Fibroblast of mammary gland (primary cell): ENCODE measurements around the gene FUT4.

Experiments used
- DNase-seq: peaks from one replicate; pipeline ENCODE4 v3.0.0-alpha.2; 2010; ENCODE audit warnings: low read depth
- H3K4me3 ChIP-seq: 2 replicates; pipeline ENCODE4 v1.5.1; 2011; ENCODE audit warnings: low read depth, mild to moderate bottlenecking, low read length, moderate library complexity; ENCODE audit not compliant: control insufficient read depth
- TF ChIP-seq, protein P1 (sequence below): conservative IDR thresholded peaks from 2 replicates; pipeline ENCODE4 v1.5.1; 2011; ENCODE audit warnings: low read depth, low read length, inconsistent platforms; ENCODE audit not compliant: control insufficient read depth, insufficient read depth

The FUT4 gene

DNA sequence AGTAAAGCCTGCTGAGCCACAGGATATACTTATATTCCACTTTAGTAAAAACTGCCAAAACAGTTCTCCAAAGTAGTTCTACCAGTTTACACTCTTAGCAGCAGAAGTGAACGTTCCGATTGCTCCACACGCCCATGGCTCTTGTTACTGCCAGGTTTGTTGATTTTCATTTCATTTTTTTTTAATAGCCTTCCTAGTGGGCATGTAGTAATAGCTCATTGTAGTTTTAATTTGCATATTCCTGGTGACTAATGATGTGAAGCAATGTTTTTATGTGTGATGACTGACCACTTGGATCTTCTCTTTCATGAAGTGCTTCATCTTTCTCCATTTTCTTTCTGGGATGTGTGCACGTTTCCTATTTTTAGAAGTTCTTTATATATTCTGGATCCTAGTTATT, 36.2 kb upstream of the FUT4 start:
- peak; percentile 35 for DNase-seq
- no peak overlapping the region for H3K4me3 ChIP-seq
- TF ChIP-seq, protein P1, sequence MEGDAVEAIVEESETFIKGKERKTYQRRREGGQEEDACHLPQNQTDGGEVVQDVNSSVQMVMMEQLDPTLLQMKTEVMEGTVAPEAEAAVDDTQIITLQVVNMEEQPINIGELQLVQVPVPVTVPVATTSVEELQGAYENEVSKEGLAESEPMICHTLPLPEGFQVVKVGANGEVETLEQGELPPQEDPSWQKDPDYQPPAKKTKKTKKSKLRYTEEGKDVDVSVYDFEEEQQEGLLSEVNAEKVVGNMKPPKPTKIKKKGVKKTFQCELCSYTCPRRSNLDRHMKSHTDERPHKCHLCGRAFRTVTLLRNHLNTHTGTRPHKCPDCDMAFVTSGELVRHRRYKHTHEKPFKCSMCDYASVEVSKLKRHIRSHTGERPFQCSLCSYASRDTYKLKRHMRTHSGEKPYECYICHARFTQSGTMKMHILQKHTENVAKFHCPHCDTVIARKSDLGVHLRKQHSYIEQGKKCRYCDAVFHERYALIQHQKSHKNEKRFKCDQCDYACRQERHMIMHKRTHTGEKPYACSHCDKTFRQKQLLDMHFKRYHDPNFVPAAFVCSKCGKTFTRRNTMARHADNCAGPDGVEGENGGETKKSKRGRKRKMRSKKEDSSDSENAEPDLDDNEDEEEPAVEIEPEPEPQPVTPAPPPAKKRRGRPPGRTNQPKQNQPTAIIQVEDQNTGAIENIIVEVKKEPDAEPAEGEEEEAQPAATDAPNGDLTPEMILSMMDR: no peak

DNA sequence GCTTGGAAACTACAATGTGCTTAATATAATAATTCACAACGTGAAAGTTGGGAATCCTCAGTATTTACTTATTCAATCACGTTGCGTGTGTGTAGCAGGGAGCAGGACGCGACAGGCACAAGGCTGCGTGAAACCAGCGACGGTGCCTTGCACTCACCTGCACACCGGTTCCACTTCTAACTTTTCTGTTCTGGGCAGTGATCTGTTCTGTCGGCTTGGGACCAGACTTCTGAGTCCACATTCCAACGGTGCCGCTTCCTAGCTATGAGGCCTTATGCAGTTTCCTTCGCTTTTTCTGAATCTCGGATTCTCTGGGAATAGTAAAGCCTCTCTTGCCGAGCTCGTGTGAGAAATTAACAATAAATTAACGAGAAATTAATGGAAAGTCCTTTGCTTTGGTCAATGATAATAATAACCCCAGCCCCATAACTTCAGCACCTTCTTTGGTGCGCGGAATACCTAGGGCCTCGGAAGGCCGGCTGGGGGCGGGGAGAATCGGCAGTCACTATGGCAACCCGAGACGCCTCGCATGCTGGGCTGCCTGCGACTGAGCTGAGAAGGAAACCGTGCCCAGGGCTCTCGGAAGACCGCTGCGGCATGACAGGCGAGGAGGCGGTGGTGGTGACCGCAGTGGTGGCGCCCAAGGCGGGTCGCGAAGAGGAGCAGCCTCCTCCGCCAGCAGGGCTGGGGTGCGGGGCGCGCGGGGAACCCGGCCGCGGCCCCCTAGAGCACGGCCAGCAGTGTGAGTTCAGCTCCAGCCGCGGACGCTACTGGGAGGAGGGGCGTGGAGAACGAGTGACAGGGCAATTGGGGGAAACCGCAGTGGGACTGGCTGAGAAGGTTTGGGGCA, 31.6 kb upstream of the FUT4 start, which contains the start of gene C11orf97:
TSS of gene C11orf97 (plus strand) at position 530 of the 850 bp plus-strand sequence. CDS start at position 598, 68 bp downstream.
- TF ChIP-seq, protein P1: no peak
- peak within 1 kb of the TSS; percentile 45 for H3K4me3 ChIP-seq
- peak; percentile 26 for DNase-seq

DNA sequence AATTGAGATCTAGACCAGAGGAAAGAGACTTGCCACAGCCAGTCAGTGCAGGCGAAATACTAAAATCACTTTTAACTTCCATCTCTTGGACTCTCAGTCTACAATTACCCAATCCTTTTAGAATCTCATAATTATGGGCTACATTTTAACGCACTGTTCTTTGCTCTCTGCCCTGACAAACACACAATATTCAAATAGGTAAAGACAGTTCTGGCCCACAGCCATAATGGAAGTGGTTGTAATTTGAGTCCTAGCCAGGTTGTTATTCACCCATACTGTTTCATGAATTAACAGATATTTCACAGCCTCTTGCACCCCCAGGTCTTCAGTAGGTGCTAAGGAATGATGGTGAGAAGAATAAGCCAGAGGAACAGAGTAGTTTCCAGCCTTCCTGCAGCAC, 30.6 kb upstream of the FUT4 start:
- no peak for DNase-seq

DNA sequence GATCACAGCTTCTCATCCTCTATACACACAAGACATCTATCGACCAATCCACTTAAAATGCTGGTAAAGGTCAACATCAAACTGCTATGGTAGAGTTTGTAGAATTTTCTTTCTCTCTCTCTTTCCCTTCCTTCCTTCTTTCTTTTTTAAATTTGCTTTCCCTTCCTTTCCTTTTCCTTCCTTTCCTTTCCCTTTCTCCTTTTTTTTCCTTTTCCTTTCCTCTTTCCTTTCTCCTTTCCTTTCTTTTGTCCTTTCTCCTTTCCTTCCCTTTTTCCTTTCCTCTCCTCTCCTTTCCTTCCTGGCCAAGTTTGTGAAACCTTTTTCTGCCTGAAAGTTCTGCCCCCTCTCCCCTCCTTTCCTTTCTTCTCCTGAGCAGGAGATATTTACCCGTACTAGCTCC, 28.3 kb upstream of the FUT4 start:
- H3K4me3 ChIP-seq: no peak overlapping the region
- TF ChIP-seq, protein P1: no peak
- DNase-seq: no peak

More for the DNA sequence above, 30.6 kb upstream of the FUT4 start:
- TF ChIP-seq, protein P1: no peak
- H3K4me3 ChIP-seq: no peak overlapping the region

DNA sequence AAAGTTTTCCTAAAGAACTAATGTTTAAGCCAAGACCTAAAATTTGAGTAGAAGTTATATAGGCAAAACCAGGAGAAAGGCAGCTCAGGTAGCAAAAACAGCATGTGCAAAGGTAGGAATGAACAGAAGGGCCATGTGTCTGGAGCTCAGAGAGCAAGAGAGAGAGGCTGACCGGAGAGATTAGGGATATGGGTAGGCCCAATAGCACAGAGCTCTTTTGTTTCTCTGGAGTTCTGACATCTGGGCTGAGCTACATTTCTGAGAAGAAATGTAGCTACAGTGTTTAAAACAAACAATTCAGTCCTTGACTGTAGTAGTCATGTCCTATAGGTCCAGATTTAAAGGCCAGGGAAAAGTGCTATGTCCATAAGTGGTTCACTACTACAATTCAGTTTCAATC, 27.0 kb upstream of the FUT4 start:
- TF ChIP-seq, protein P1: no peak
- DNase-seq: no peak
- no peak overlapping the region for H3K4me3 ChIP-seq

DNA sequence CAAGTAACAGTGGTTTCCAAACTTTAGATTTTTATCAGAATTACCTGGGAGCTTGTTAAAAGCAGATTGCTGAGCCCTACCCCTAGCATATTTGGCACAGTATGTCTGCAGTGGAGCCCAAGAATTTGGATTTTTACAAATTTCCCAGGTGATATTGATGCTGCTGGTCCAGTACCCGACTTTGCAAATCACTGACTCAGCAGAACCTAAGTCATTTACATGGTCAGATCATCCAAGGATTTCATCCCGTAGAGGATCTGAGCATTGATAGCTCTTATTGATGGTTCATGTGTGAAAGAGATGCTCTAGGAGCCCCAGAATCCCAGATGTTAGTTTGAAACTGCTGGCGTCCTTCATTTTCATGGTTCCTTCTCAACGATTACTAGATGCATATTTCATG, 25.4 kb upstream of the FUT4 start:
- DNase-seq: no peak
- TF ChIP-seq, protein P1: no peak
- H3K4me3 ChIP-seq: no peak overlapping the region
